Upper lobe of left lung (tissue), 4 donors: ENCODE data around the gene CACNB2.

ENCODE experiments used
- POLR2A ChIP-seq, 4 donors: fragments of 450-650 bp; IDR thresholded peaks; one replicate each; pipeline ENCODE4 v1.5.1; 2016 to 2017; ENCODE audit warnings: antibody characterized with exemption in 4 of 4, mild to moderate bottlenecking in 2 of 4
- TF ChIP-seq, protein P1 (sequence below), 6 experiments: fragments of 450-650 bp in 4 of 6; fragments of 200-600 bp in 2 of 6; sonication (generic) in 2 of 6; IDR thresholded peaks; one replicate each; pipeline ENCODE4 v1.5.1; 2016 to 2019; ENCODE audit warnings: antibody characterized with exemption in 6 of 6

DNA sequence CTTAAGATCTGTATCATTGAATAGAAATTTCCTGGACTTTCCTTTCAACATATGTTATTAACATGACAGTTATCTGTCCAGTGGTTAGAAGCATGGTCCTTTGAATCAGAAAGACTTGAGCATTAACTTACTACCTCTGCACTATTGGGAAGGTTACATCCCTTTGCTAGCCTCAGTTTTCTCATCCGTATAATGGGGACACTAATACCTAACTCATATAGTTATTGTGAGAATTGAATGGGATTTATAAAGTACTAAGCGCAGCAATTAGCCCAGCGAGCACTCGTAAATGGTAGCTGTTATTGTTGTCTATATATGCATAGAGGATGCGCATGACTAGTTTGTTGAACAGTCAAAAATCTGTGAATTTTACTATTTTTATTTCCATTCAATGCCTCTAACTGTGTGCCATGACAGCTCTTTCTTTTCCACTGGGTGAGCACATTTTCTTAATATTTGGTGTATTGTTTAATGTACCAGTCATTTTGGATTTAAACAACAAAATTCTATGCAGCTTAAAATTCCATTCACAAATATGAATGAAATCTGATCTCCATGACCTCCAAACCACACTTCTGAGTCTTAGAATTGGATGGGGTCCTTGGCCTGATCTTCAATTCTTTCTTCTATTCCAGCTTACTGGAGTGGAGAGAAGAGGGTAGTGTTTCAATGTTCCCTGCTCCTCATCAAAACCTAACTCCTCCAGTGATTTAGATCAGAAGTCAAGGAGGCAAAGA lies 65.0 kb downstream of the CACNB2 start:
- TF ChIP-seq, protein P1, sequence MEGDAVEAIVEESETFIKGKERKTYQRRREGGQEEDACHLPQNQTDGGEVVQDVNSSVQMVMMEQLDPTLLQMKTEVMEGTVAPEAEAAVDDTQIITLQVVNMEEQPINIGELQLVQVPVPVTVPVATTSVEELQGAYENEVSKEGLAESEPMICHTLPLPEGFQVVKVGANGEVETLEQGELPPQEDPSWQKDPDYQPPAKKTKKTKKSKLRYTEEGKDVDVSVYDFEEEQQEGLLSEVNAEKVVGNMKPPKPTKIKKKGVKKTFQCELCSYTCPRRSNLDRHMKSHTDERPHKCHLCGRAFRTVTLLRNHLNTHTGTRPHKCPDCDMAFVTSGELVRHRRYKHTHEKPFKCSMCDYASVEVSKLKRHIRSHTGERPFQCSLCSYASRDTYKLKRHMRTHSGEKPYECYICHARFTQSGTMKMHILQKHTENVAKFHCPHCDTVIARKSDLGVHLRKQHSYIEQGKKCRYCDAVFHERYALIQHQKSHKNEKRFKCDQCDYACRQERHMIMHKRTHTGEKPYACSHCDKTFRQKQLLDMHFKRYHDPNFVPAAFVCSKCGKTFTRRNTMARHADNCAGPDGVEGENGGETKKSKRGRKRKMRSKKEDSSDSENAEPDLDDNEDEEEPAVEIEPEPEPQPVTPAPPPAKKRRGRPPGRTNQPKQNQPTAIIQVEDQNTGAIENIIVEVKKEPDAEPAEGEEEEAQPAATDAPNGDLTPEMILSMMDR (IDR thresholded peaks at IDR 0.05), result no peak
- TF ChIP-seq POLR2A (IDR thresholded peaks at IDR 0.05), result no peak
